GM18499 (cell line): ENCODE data around the gene GLTPD2.

Experiments used
- ATAC-seq: cut with Tn5 transposase; IDR thresholded peaks from one replicate; pipeline ENCODE4 v1.9.1; 2021; ENCODE audit warnings: moderate number of reproducible peaks; ENCODE audit not compliant: insufficient read depth, unreplicated experiment

GLTPD2 gene

GRCh38 chr17:4788807-4789700 lies at the start of gene GLTPD2:
TSS of gene GLTPD2 (plus strand) at chr17:4788964. CDS start at chr17:4789012, 48 bp downstream.
- ATAC-seq = no peak

GRCh38 chr17:4739122-4740024 lies 49.4 kb upstream of the GLTPD2 start, which contains the start of the genes CXCL16 and ZMYND15:
TSS of gene CXCL16 (minus strand) at chr17:4739928. CDS start at chr17:4739339, 589 bp downstream.
TSS of gene ZMYND15 (plus strand) at chr17:4739833. CDS start at chr17:4740549, 716 bp downstream.
- no peak for ATAC-seq

- ATAC-seq = no peak
These were observed 48.8 kb upstream of the GLTPD2 start for GRCh38 chr17:4740025-4740351.

- ATAC-seq = no peak
These were observed 48.2 kb upstream of the GLTPD2 start for GRCh38 chr17:4740584-4740983.

GRCh38 chr17:4741544-4741943 lies 47.2 kb upstream of the GLTPD2 start:
- ATAC-seq = no peak

GRCh38 chr17:4742133-4742532 lies 46.6 kb upstream of the GLTPD2 start:
- ATAC-seq = no peak

- ATAC-seq = no peak
These were observed 46.1 kb upstream of the GLTPD2 start for GRCh38 chr17:4742629-4743028.

GRCh38 chr17:4743216-4743615 lies 45.5 kb upstream of the GLTPD2 start:
- no peak for ATAC-seq

GRCh38 chr17:4743898-4744297 lies 44.9 kb upstream of the GLTPD2 start:
- ATAC-seq = no peak

- ATAC-seq = no peak
These were observed 43.5 kb upstream of the GLTPD2 start for GRCh38 chr17:4744999-4745969.

GRCh38 chr17:4747847-4748246 lies 40.9 kb upstream of the GLTPD2 start:
- no peak for ATAC-seq

- ATAC-seq = no peak
These were observed 40.1 kb upstream of the GLTPD2 start for GRCh38 chr17:4748686-4749085.

- no peak for ATAC-seq
These were observed 38.2 kb upstream of the GLTPD2 start for GRCh38 chr17:4750606-4751005.

GRCh38 chr17:4751932-4752331 lies 36.8 kb upstream of the GLTPD2 start:
- no peak for ATAC-seq

- ATAC-seq = no peak
These were observed 35.4 kb upstream of the GLTPD2 start for GRCh38 chr17:4753392-4753791.

GRCh38 chr17:4759776-4760236 lies 29.0 kb upstream of the GLTPD2 start:
- ATAC-seq = no peak

- no peak for ATAC-seq
These were observed 24.2 kb upstream of the GLTPD2 start for GRCh38 chr17:4764595-4764994.

GRCh38 chr17:4766201-4766600 lies 22.6 kb upstream of the GLTPD2 start:
- ATAC-seq = no peak

- ATAC-seq = no peak
These were observed 22.0 kb upstream of the GLTPD2 start for GRCh38 chr17:4766723-4767122.

- ATAC-seq = no peak
These were observed 20.5 kb upstream of the GLTPD2 start for GRCh38 chr17:4768298-4768697.
